Dedifferentiated amniotic fluid mesenchymal stem cell (primary cell): Measurements from ENCODE around the gene ZBTB38.

Source experiments
- DNase-seq: peaks from one replicate; pipeline ENCODE4 v3.0.0-alpha.2; 2016; ENCODE audit errors: extremely low spot score

ZBTB38 gene

DNA sequence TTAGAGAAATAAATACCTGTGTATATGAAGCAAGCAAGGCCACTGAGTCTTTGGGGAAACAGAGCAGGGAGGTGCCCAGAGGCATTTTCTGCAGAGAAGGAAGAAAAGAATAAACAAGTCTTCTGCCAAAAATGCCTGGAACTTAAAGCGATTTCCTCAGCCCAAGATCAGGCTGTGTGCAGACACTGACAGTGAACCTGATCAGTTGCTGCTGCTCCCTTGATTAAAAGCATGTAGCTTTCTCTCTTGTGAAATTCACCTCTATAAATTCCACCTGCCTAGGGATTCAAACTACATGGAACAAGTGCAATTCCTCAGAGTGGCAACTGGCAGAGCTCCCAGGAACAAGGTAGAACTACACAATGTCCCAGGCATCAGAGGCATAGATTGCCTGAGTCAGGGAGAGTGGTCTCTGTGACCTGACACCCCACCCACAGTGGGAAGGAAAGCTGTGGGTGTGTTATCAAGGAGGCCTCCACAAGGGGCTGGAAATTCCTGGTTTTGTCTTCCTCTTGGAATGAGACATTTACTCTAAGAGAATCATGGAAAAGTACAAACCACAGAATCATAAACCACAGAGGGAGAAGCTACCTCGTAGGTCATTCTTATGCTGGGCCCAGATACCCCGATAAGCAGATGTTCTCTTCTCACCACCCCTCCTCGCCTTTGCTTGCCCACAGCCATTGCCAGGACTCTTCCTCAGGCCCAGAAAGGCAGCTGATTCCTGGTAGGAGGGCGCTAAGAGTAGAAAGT, 1.8 kb upstream of the ZBTB38 start:
- peak; percentile 74 for DNase-seq

GRCh38 chr3:141367038-141367730, 1.1 kb upstream of the ZBTB38 start:
- peak; percentile 91 for DNase-seq

- no peak for DNase-seq
Measured at GRCh38 chr3:141368925-141369794, 856 bp downstream of the ZBTB38 start.

- peak; percentile 41 for DNase-seq
Measured at GRCh38 chr3:141370065-141370533, 1.8 kb downstream of the ZBTB38 start.

DNA sequence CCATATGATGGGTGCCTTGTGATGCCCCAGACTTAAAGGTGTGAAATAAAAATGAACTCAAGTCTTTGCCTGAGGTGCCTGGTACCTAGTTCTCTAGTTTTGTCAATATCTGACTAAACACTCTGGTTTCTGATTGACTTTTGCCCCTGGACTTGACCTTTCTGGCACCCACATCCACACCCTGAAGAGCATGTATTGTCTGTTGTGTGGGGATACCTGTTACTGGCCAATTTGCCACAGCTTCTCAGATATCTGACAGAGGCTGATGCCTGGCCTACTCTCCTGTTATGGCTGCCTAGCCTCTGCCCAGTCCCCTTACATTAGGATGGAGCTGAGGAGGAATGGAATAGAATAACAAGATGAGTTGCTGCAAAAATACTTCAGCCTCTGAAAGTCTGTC, 3.6 kb downstream of the ZBTB38 start:
- no peak for DNase-seq

GRCh38 chr3:141372656-141373055, 4.4 kb downstream of the ZBTB38 start:
- no peak for DNase-seq

- DNase-seq = no peak
Measured at GRCh38 chr3:141373232-141373631, 4.9 kb downstream of the ZBTB38 start.

- DNase-seq = no peak
Measured at GRCh38 chr3:141373768-141374526, 5.6 kb downstream of the ZBTB38 start.

- DNase-seq = no peak
Measured at GRCh38 chr3:141375381-141376301, 7.3 kb downstream of the ZBTB38 start.

DNA sequence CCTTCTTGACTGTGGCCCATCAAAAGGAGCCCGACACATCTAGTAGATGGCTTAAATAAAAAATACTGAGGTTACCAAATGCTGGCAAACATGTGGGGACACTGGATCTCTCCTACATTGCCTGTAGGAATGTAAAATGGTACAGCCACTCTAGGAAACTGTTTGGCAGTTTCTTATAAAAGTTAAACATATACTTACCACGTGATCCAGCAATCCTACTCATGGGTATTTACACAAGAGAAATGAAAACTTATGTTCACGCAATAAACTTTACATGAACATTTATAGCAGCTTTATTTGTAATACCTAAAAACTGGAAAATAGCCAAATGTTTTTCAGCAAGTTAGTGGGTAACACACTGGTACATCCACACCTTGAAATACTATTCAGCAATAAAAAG, 9.1 kb downstream of the ZBTB38 start:
- DNase-seq = no peak

GRCh38 chr3:141378556-141378955, 10.3 kb downstream of the ZBTB38 start:
- DNase-seq = no peak

GRCh38 chr3:141379250-141379966, 11.1 kb downstream of the ZBTB38 start:
- no peak for DNase-seq

DNA sequence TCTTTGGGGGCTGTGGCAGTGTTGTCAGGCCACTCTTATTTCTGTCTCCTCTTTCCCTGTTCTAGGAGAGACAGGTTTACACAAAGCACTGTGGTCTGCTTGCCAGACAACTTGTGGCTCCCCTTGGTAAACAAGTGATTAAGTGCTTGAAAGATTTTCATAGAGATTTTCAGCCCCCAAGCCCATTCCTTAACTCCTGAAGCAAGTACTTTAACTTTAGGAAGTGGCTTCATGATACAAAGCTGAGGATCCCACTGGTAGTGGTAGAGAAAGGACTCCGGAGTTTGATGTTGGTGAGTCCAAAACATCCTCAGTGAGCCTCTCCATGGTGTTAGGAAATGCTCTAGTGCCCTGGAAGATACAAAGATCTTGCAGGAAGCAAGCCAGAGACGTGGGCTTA, 12.0 kb downstream of the ZBTB38 start:
- DNase-seq = no peak

DNA sequence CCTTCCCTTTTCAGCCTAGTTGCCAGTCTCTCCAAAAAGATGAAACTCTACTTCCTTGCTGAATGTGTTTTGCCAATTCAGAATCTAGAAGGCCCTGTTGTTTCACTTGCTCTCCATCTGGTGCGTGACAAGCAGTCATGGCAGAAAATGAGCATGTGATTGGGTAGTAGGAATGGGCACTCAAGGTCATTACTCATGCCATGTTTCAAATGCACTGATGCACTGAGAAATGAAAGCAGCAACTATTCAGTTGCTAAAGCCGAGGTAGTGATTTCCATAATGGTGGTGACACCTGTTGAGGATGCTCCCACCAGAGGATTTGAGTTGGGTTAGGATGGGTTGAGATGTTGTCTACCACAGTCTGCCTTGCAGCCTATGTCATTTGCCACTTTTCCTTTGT, 12.7 kb downstream of the ZBTB38 start:
- DNase-seq = no peak

- DNase-seq = no peak
Measured at GRCh38 chr3:141382571-141382970, 14.3 kb downstream of the ZBTB38 start.

- DNase-seq = peak; percentile 57
Measured at GRCh38 chr3:141383555-141384129, 15.3 kb downstream of the ZBTB38 start.

DNA sequence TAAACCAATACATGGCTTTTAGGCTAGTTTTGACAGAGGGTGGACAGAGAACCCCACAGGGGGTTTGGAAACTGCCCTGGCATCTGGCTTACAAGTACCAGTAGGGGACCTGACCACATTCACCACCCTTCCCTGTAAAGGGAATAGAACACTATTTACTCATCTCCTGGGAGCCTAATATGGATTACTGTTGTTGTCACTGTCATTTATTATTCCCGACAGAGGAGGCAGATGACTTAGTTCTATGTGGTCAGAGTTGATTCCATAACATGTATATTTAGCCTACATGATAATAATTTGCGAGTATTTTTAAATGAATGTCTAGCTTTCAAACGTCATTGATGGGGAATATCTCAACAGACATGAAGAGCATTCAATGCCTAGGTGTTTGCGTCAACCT, 15.9 kb downstream of the ZBTB38 start:
- DNase-seq = no peak

- DNase-seq = no peak
Measured at GRCh38 chr3:141384575-141384974, 16.3 kb downstream of the ZBTB38 start.

- no peak for DNase-seq
Measured at GRCh38 chr3:141385406-141386125, 17.3 kb downstream of the ZBTB38 start.
